ENCODE data around the gene VPS4A.

- peak; percentile 93 to 98 (median 94) for TF ChIP-seq CTCF (IDR thresholded peaks at IDR 0.05)
- no peak for TF ChIP-seq POLR2A (IDR thresholded peaks at IDR 0.05)
These were observed 28.3 kb downstream of the VPS4A start, which contains the start of the genes COG8 and NIP7 for GRCh38 chr16:69339289-69340094.
